Smooth muscle cell (in vitro differentiated cells): ENCODE measurements around the gene ZNF407. TPM values are rescaled to one million over a fixed set of nuclear protein-coding genes. Genes with fewer than 3 reads are reported as not detected.
A peak's percentile ranks its signal among the peaks of the same experiment; 100 is the strongest.

Experiments used
- DNase-seq: peaks from one replicate; lab custom pipeline; 2025; ENCODE audit not compliant: unreplicated experiment; lab: John Stamatoyannopoulos, UW
- H2AFZ ChIP-seq: fragments of 200-600 bp; sonication (generic); 2 replicates; pipeline ENCODE4 v1.6.0; 2016; ENCODE audit warnings: antibody characterized with exemption, low read depth, mild to moderate bottlenecking
- H3F3A ChIP-seq: fragments of 200-600 bp; sonication (generic); 2 replicates; pipeline ENCODE4 v1.6.0; 2017; ENCODE audit warnings: antibody characterized with exemption, low read depth
- H3K27ac ChIP-seq: fragments of 200-600 bp; sonication (generic); 2 replicates; pipeline ENCODE4 v1.5.1; 2016; ENCODE audit warnings: low read depth, mild to moderate bottlenecking
- H3K27me3 ChIP-seq: fragments of 200-600 bp; sonication (generic); 2 replicates; pipeline ENCODE4 v1.6.1; 2016; ENCODE audit warnings: low read depth, mild to moderate bottlenecking
- H3K36me3 ChIP-seq: fragments of 200-600 bp; sonication (generic); 2 replicates; pipeline ENCODE4 v1.5.1; 2016; ENCODE audit warnings: low read depth
- H3K4me1 ChIP-seq: fragments of 200-600 bp; sonication (generic); 2 replicates; pipeline ENCODE4 v1.5.1; 2016; ENCODE audit warnings: low read depth
- H3K4me2 ChIP-seq: fragments of 200-600 bp; sonication (generic); 2 replicates; pipeline ENCODE4 v1.6.0; 2016; ENCODE audit warnings: mild to moderate bottlenecking
- H3K4me3 ChIP-seq: fragments of 200-600 bp; sonication (generic); 2 replicates; pipeline ENCODE4 v1.5.1; 2016; ENCODE audit warnings: mild to moderate bottlenecking
- H3K79me2 ChIP-seq: fragments of 200-600 bp; sonication (generic); 2 replicates; pipeline ENCODE4 v1.6.0; 2016; ENCODE audit warnings: low read depth, mild to moderate bottlenecking
- H3K9ac ChIP-seq: fragments of 200-600 bp; sonication (generic); 2 replicates; pipeline ENCODE4 v1.6.0; 2016; ENCODE audit warnings: low read depth
- H3K9me3 ChIP-seq: fragments of 200-600 bp; sonication (generic); replicated peaks from 2 replicates; pipeline ENCODE4 v1.5.1; 2016; ENCODE audit warnings: low read depth
- H4K20me1 ChIP-seq: fragments of 200-600 bp; sonication (generic); 2 replicates; pipeline ENCODE4 v1.6.0; 2016; ENCODE audit warnings: low read depth
- CTCF ChIP-seq: fragments of 200-600 bp; sonication (generic); IDR thresholded peaks from 2 replicates; pipeline ENCODE4 v1.5.1; 2017; ENCODE audit warnings: borderline replicate concordance, mild to moderate bottlenecking, antibody characterized with exemption; ENCODE audit not compliant: insufficient read depth, poor library complexity, severe bottlenecking
- WGBS: methylation state at CpG from one replicate; pipeline ENCODE4 v1.1.7; 2016; ENCODE audit warnings: low lambda C conversion rate; 5-methylcytosine and 5-hydroxymethylcytosine counted together
- polyA plus RNA-seq: library from polyadenylated mRNA; unstranded; fragments of >200 nt; fragmentation: Nextera tagmentation; extraction: Ambion mirVana; gene quantifications from 2 replicates; pipeline ENCODE4 v1.2.1, GENCODE V29; 2016
- total RNA-seq: library from RNA; depleted of rRNA; stranded (reverse); fragments of >200 nt; gene quantifications from 2 replicates; pipeline ENCODE4 v1.2.3, GENCODE V29; 2014

ZNF407 gene
- total and polyA plus RNA-seq, 2 experiments from 2014 or later = 4.5 to 11.5 TPM

GRCh38 chr18:74604361-74604760 is 6.7 kb downstream of the ZNF407 start:
- no peaks in the 10 kb centered on the region for H3K27me3 ChIP-seq
- DNase-seq = no peak
- no peaks in the 10 kb centered on the region for H3K4me1 ChIP-seq
- H3K4me2 ChIP-seq = peak overlapping the region; percentile 53
- no peak for TF ChIP-seq CTCF
- H4K20me1 ChIP-seq = peaks cover 23% of the 10 kb centered on the region
- no peaks in the 10 kb centered on the region for H3K36me3 ChIP-seq
- H3K4me3 ChIP-seq = no peak overlapping the region
- H3K9me3 ChIP-seq = no peaks in the 10 kb centered on the region
- H3K9ac ChIP-seq = no peak overlapping the region
- H3K27ac ChIP-seq = no peak overlapping the region
- peaks cover 63% of the 10 kb centered on the region for H3K79me2 ChIP-seq
- no peaks in the 10 kb centered on the region for H3F3A ChIP-seq
- H2AFZ ChIP-seq = no peak overlapping the region

DNA sequence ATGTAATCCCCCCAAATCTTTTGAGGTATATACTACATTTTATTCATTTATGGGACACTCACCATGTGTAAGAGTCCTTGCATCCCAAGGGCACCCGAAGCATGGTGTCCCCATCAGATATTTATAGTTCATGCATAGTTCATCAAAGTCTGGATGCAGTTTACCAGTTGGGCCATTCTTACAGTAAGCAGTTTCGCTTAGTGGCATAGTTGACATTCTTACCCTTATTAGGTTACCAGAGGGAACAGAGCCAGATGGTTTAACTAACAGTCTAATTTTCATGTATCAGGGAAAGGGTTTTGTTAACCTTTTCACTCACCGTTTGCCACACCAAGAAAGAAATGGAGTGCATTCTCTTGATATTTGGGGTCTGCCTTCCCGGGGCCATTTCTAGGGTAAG is 7.1 kb downstream of the ZNF407 start:
- H3K27ac ChIP-seq = no peak overlapping the region
- H3F3A ChIP-seq = no peaks in the 10 kb centered on the region
- TF ChIP-seq CTCF = no peak
- no peaks in the 10 kb centered on the region for H3K4me1 ChIP-seq
- H3K79me2 ChIP-seq = peaks cover 59% of the 10 kb centered on the region
- DNase-seq = no peak
- H2AFZ ChIP-seq = no peak overlapping the region
- no peak overlapping the region for H3K4me3 ChIP-seq
- H3K27me3 ChIP-seq = no peaks in the 10 kb centered on the region
- no peak overlapping the region for H3K9ac ChIP-seq
- H4K20me1 ChIP-seq = peaks cover 26% of the 10 kb centered on the region
- no peaks in the 10 kb centered on the region for H3K9me3 ChIP-seq
- H3K36me3 ChIP-seq = no peaks in the 10 kb centered on the region
- H3K4me2 ChIP-seq = peak overlapping the region; percentile 53
- 58% methylated on average over 4 of the region's 4 CpGs for WGBS

DNA sequence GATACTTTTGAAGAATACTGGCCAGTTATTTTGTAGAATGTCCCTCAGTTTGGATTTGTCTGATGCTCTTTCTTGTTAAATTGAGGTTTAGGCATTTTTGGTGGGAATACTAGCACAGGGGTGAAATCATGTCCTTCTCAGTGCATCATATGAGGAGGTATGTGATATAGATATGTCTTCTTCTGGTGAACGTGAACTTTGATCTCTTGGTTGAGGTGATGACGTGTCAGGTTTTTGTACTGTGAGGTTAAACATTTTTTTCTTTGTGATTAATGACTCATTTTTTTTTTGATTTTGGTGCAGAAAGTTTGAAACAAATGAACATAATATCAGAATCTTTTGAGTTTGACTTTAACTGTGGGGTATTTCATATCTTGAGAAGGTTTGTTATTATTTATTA is 11.0 kb downstream of the ZNF407 start:
- Histone ChIP-seq H3K4me1 (no peaks in the 10 kb centered on the region), H3K4me3 (no peak overlapping the region), H4K20me1 (peaks cover 52% of the 10 kb centered on the region), H3K79me2 (peaks cover 58% of the 10 kb centered on the region), H3K27me3 (no peaks in the 10 kb centered on the region), H3K36me3 (no peaks in the 10 kb centered on the region), H3K4me2 (no peak overlapping the region), H3K27ac (no peak overlapping the region), H3K9ac (no peak overlapping the region), H3F3A (no peaks in the 10 kb centered on the region), H3K9me3 (no peaks in the 10 kb centered on the region), H2AFZ (no peak overlapping the region)
- WGBS = 85% methylated on average over 2 of the region's 2 CpGs
- no peak for DNase-seq
- TF ChIP-seq CTCF = no peak

- Histone ChIP-seq H4K20me1 (peaks cover 52% of the 10 kb centered on the region), H3K9ac (no peak overlapping the region), H3K4me3 (no peak overlapping the region), H3K27ac (no peak overlapping the region), H3K4me2 (no peak overlapping the region), H3K9me3 (no peaks in the 10 kb centered on the region), H3K4me1 (no peaks in the 10 kb centered on the region), H3K27me3 (no peaks in the 10 kb centered on the region), H2AFZ (no peak overlapping the region), H3F3A (no peaks in the 10 kb centered on the region), H3K36me3 (no peaks in the 10 kb centered on the region), H3K79me2 (peaks cover 52% of the 10 kb centered on the region)
- DNase-seq = no peak
- no peak for TF ChIP-seq CTCF
- WGBS = 81% methylated on average over 3 of the region's 3 CpGs
Observed at GRCh38 chr18:74609535-74609934, 11.9 kb downstream of the ZNF407 start.
